ENCODE data around the gene TM6SF1. TPM values are rescaled to one million over a fixed set of nuclear protein-coding genes. Genes with fewer than 3 reads are reported as not detected.

Gene TM6SF1
- total and polyA plus RNA-seq, 9 of the 15 experiments (the other 6 are each of a cell fraction or from before 2014, with no cell fraction given) = 1.0 to 5.6 (median 3.5) TPM

DNA sequence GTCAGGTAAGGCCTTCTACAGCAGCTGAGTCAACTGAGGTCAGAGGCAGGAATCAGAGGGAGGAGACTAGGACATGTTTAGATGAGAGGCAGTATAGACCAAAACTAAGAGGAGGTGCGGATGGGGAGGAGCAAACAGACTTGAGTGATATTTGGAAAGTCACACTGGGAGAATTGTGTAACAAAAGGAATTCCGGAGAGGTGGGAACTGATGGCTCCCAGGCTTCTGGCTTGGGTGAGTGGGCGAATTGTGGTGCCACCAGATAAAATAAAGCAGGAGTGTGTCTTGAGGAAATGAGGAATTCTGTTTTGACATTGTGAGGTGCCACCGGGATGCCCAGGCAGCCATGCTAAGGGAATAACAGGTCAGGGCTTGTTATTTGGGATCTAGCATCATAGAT lies 3.3 kb upstream of the TM6SF1 start:
- no peak for ATAC-seq
- FAIRE-seq = no peak
- H3K9ac ChIP-seq (ENCODE audit: insufficient read depth in 1 of 2, low read depth in 2 of 2, low read length in 2 of 2) = no peak overlapping the region
- BruUV-seq (replicated peaks) = no TSS peak
- no peaks in the 10 kb centered on the region for H3K36me3 ChIP-seq (ENCODE audit: control insufficient read depth, insufficient read depth, low read length)
- H3K79me2 ChIP-seq (ENCODE audit: control insufficient read depth, insufficient read depth, low read length) = no peaks in the 10 kb centered on the region
- H2AFZ ChIP-seq (ENCODE audit: low read depth, low read length) = no peak overlapping the region
- H3K4me1 ChIP-seq (replicated peaks in 1 of 2; ENCODE audit: control insufficient read depth in 2 of 2, insufficient read depth in 2 of 2, low read length in 2 of 2) = peaks cover 24 to 29% of the 10 kb centered on the region in 2 experiments
- in situ Hi-C loops (cut with MboI) (no loop called here), intact Hi-C loops (cut with micrococcal nuclease) (no loop called here)
- H3K27ac ChIP-seq (ENCODE audit: extremely low read depth, low read depth, low read length) = no peak overlapping the region
- H3K4me3 ChIP-seq = no peak overlapping the region
- WGBS (ENCODE audit: insufficient coverage, low coverage, missing lambda C conversion rate) = 74% methylated on average over 4 of the region's 4 CpGs
- ChIA-PET CTCF (ENCODE audit: low intra/inter-chr PET ratio) (no interaction called here), POLR2A (no interaction called here)
- no peaks in the 10 kb centered on the region for H3K9me1 ChIP-seq (ENCODE audit: control insufficient read depth, insufficient read depth, low read length)
- H4K20me1 ChIP-seq (replicated peaks; ENCODE audit: control insufficient read depth, insufficient read depth, low read length) = no peaks in the 10 kb centered on the region
- H3K4me2 ChIP-seq (ENCODE audit: insufficient read depth, low read length) = no peak overlapping the region
- H3K27me3 ChIP-seq (ENCODE audit: control insufficient read depth in 2 of 2, insufficient read depth in 2 of 2, low read length in 2 of 2) = no peaks in the 10 kb centered on the region; a peak in 1 of 5 replicates
- no peaks in the 10 kb centered on the region for H3K9me3 ChIP-seq (replicated peaks; ENCODE audit: control insufficient read depth, insufficient read depth, low read depth, low read length)
- DNase-seq (ENCODE audit: extremely low read depth in 1 of 4, low spot score in 3 of 4) = no peak
- TF ChIP-seq SMARCC2 (IDR thresholded peaks at IDR 0.05; ENCODE audit: low read depth) (no peak), PTTG1 (tag; IDR thresholded peaks at IDR 0.05; ENCODE audit: low read depth) (no peak), TCF3 (CRISPR knock-in tag; IDR thresholded peaks at IDR 0.05) (no peak), FOXJ3 (CRISPR knock-in tag; IDR thresholded peaks at IDR 0.05) (no peak), NR4A1 (CRISPR knock-in tag; IDR thresholded peaks at IDR 0.05) (no peak), NR4A1 (tag; IDR thresholded peaks at IDR 0.05) (no peak), SETDB1 (IDR thresholded peaks at IDR 0.05; ENCODE audit: low read length) (no peak), POLR2H (tag; IDR thresholded peaks at IDR 0.05; ENCODE audit: low read depth) (no peak)
- TF ChIP-seq, protein P1, sequence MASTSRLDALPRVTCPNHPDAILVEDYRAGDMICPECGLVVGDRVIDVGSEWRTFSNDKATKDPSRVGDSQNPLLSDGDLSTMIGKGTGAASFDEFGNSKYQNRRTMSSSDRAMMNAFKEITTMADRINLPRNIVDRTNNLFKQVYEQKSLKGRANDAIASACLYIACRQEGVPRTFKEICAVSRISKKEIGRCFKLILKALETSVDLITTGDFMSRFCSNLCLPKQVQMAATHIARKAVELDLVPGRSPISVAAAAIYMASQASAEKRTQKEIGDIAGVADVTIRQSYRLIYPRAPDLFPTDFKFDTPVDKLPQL (IDR thresholded peaks at IDR 0.05; ENCODE audit: extremely low read depth, insufficient read length) = no peak
- TF ChIP-seq, protein P2, sequence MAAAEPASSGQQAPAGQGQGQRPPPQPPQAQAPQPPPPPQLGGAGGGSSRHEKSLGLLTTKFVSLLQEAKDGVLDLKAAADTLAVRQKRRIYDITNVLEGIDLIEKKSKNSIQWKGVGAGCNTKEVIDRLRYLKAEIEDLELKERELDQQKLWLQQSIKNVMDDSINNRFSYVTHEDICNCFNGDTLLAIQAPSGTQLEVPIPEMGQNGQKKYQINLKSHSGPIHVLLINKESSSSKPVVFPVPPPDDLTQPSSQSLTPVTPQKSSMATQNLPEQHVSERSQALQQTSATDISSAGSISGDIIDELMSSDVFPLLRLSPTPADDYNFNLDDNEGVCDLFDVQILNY (CRISPR knock-in tag; IDR thresholded peaks at IDR 0.05) = no peak
- TF ChIP-seq, protein P3, sequence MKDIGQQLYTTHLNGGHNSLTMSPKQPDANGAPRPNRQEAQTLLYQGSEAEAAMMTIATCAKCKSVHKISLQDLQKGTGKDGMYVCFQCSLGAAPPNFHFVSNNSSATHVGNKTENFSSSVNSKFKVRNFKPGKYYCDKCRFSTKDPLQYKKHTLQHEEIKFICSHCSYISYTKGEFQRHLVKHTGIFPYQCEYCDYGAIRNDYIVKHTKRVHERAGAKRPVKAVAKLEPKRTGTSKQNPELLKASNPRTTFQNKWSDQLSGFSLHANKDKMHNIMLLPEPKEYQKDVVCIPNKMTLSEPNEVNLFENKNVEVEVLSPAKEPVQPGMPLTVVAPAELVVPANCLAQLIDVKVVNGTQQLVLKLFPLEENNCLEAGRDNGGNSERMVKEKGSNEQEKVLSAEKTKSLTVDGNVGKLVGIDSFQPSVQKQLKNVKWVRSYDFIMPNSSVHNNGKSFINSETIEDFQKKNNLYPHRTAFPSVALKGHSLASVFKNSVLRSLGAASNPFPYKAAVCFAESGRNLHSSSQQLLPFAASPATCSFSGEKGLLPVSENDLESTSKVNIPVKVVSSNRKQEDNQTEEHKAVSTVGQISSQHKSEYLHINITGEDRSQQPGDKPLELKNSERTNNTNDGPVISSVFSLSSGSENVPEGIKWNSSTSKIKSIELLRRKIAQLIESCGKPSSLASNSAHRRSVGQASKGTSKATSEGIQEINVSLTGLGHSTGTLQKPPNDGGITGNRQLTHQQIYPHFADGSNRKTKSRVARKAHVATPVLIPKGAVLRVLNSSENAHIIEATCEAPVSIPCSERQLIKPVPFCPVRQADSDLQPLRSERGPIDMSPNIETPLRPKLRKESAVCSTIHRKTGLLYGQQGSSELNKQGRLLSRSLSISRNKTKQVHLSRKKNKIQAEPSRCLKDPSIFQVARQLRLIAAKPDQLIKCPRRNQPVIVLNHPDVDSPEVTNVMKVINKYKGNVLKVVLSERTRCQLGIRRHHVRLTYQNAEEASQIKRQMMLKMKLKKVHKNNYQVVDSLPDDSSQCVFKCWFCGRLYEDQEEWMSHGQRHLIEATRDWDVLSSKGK (CRISPR knock-in tag; IDR thresholded peaks at IDR 0.05) = no peak
- TF ChIP-seq, protein P4, sequence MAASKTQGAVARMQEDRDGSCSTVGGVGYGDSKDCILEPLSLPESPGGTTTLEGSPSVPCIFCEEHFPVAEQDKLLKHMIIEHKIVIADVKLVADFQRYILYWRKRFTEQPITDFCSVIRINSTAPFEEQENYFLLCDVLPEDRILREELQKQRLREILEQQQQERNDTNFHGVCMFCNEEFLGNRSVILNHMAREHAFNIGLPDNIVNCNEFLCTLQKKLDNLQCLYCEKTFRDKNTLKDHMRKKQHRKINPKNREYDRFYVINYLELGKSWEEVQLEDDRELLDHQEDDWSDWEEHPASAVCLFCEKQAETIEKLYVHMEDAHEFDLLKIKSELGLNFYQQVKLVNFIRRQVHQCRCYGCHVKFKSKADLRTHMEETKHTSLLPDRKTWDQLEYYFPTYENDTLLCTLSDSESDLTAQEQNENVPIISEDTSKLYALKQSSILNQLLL (CRISPR knock-in tag; IDR thresholded peaks at IDR 0.05; ENCODE audit: borderline replicate concordance) = no peak

Measured in K562 (cell line).